ENCODE results near the gene GRID1. TPM values are rescaled to one million over a fixed set of nuclear protein-coding genes. Genes with fewer than 3 reads are reported as not detected.

GRID1 gene
- polyA plus RNA-seq, 4 donors: 0.27 to 1.1 (median 0.40) TPM; not detected in 1

GRCh38 chr10:86261470-86261869 lies 105.1 kb downstream of the GRID1 start:
- Histone ChIP-seq H3K4me3 (ENCODE audit: low read depth in 1 of 3, low read length in 3 of 3) (no peak overlapping the region), H3K27me3 (ENCODE audit: control insufficient read depth in 3 of 3, insufficient read depth in 3 of 3, low read length in 3 of 3) (peaks cover 0 to 49% (median 3%) of the 10 kb centered on the region in 3 donors), H3K4me1 (ENCODE audit: control insufficient read depth in 3 of 3, insufficient read depth in 2 of 3, low read depth in 1 of 3, low read length in 2 of 3) (no peaks in the 10 kb centered on the region), H3K27ac (ENCODE audit: low read depth in 1 of 3, low read length in 2 of 3) (no peak overlapping the region), H3K9me3 (ENCODE audit: control insufficient read depth in 2 of 2, insufficient read depth in 1 of 2, low read depth in 1 of 2, low read length in 1 of 2) (no peaks in the 10 kb centered on the region), H3K36me3 (ENCODE audit: control insufficient read depth in 3 of 3, insufficient read depth in 2 of 3, low read depth in 1 of 3, low read length in 3 of 3) (no peaks in the 10 kb centered on the region)
- no peak for DNase-seq
- no peak for FAIRE-seq
- 73 to 81% (median 75%) methylated on average over 5 of the region's 5 CpGs for WGBS, 3 donors

GRCh38 chr10:86260564-86260963 lies 106.0 kb downstream of the GRID1 start:
- Histone ChIP-seq H3K9me3 (ENCODE audit: control insufficient read depth in 2 of 2, insufficient read depth in 1 of 2, low read depth in 1 of 2, low read length in 1 of 2) (no peaks in the 10 kb centered on the region), H3K36me3 (ENCODE audit: control insufficient read depth in 3 of 3, insufficient read depth in 2 of 3, low read depth in 1 of 3, low read length in 3 of 3) (no peaks in the 10 kb centered on the region), H3K27me3 (ENCODE audit: control insufficient read depth in 3 of 3, insufficient read depth in 3 of 3, low read length in 3 of 3) (peaks cover 0 to 47% (median 3%) of the 10 kb centered on the region in 3 donors), H3K4me1 (ENCODE audit: control insufficient read depth in 3 of 3, insufficient read depth in 2 of 3, low read depth in 1 of 3, low read length in 2 of 3) (no peaks in the 10 kb centered on the region), H3K4me3 (ENCODE audit: low read depth in 1 of 3, low read length in 3 of 3) (no peak overlapping the region), H3K27ac (ENCODE audit: low read depth in 1 of 3, low read length in 2 of 3) (no peak overlapping the region)
- 39 to 56% (median 46%) methylated on average over 6 of the region's 6 CpGs for WGBS, 3 donors
- no peak for FAIRE-seq
- DNase-seq: no peak

GRCh38 chr10:86259901-86260562 lies 106.6 kb downstream of the GRID1 start:
- Histone ChIP-seq H3K9me3 (ENCODE audit: control insufficient read depth in 2 of 2, insufficient read depth in 1 of 2, low read depth in 1 of 2, low read length in 1 of 2) (no peaks in the 10 kb centered on the region), H3K36me3 (ENCODE audit: control insufficient read depth in 3 of 3, insufficient read depth in 2 of 3, low read depth in 1 of 3, low read length in 3 of 3) (no peaks in the 10 kb centered on the region), H3K4me3 (ENCODE audit: low read depth in 1 of 3, low read length in 3 of 3) (no peak overlapping the region), H3K27ac (ENCODE audit: low read depth in 1 of 3, low read length in 2 of 3) (no peak overlapping the region), H3K4me1 (ENCODE audit: control insufficient read depth in 3 of 3, insufficient read depth in 2 of 3, low read depth in 1 of 3, low read length in 2 of 3) (no peaks in the 10 kb centered on the region), H3K27me3 (ENCODE audit: control insufficient read depth in 3 of 3, insufficient read depth in 3 of 3, low read length in 3 of 3) (peaks cover 0 to 47% (median 3%) of the 10 kb centered on the region in 3 donors)
- no peak for FAIRE-seq
- 60 to 78% (median 64%) methylated on average over 4 of the region's 4 CpGs for whole genome bisulfite sequencing, 3 donors
- no peak for DNase-seq

GRCh38 chr10:86258941-86259340 lies 107.7 kb downstream of the GRID1 start:
- peaks cover 0 to 37% (median 3%) of the 10 kb centered on the region in 3 donors for H3K27me3 ChIP-seq (ENCODE audit: control insufficient read depth in 3 of 3, insufficient read depth in 3 of 3, low read length in 3 of 3)
- FAIRE-seq (no peak), DNase-seq (no peak)
- 30 to 47% (median 40%) methylated on average over 3 of the region's 3 CpGs for WGBS, 3 donors
- H3K4me1 ChIP-seq (ENCODE audit: control insufficient read depth in 3 of 3, insufficient read depth in 2 of 3, low read depth in 1 of 3, low read length in 2 of 3): no peaks in the 10 kb centered on the region
- no peaks in the 10 kb centered on the region for H3K9me3 ChIP-seq (ENCODE audit: control insufficient read depth in 2 of 2, insufficient read depth in 1 of 2, low read depth in 1 of 2, low read length in 1 of 2)
- H3K27ac ChIP-seq (ENCODE audit: low read depth in 1 of 3, low read length in 2 of 3): no peak overlapping the region
- no peak overlapping the region for H3K4me3 ChIP-seq (ENCODE audit: low read depth in 1 of 3, low read length in 3 of 3)
- no peaks in the 10 kb centered on the region for H3K36me3 ChIP-seq (ENCODE audit: control insufficient read depth in 3 of 3, insufficient read depth in 2 of 3, low read depth in 1 of 3, low read length in 3 of 3)

GRCh38 chr10:86258499-86258898 lies 108.1 kb downstream of the GRID1 start:
- H3K27ac ChIP-seq (ENCODE audit: low read depth in 1 of 3, low read length in 2 of 3): no peak overlapping the region
- 43 to 70% (median 50%) methylated on average over 1 of the region's 1 CpG for WGBS, 3 donors
- no peak overlapping the region for H3K4me3 ChIP-seq (ENCODE audit: low read depth in 1 of 3, low read length in 3 of 3)
- DNase-seq (no peak), FAIRE-seq (no peak)
- H3K36me3 ChIP-seq (ENCODE audit: control insufficient read depth in 3 of 3, insufficient read depth in 2 of 3, low read depth in 1 of 3, low read length in 3 of 3): no peaks in the 10 kb centered on the region
- H3K27me3 ChIP-seq (ENCODE audit: control insufficient read depth in 3 of 3, insufficient read depth in 3 of 3, low read length in 3 of 3): peaks cover 0 to 33% (median 3%) of the 10 kb centered on the region in 3 donors
- H3K9me3 ChIP-seq (ENCODE audit: control insufficient read depth in 2 of 2, insufficient read depth in 1 of 2, low read depth in 1 of 2, low read length in 1 of 2): no peaks in the 10 kb centered on the region
- H3K4me1 ChIP-seq (ENCODE audit: control insufficient read depth in 3 of 3, insufficient read depth in 2 of 3, low read depth in 1 of 3, low read length in 2 of 3): no peaks in the 10 kb centered on the region

- H3K36me3 ChIP-seq (ENCODE audit: control insufficient read depth in 3 of 3, insufficient read depth in 2 of 3, low read depth in 1 of 3, low read length in 3 of 3): no peaks in the 10 kb centered on the region
- no peak for FAIRE-seq
- no peaks in the 10 kb centered on the region for H3K9me3 ChIP-seq (ENCODE audit: control insufficient read depth in 2 of 2, insufficient read depth in 1 of 2, low read depth in 1 of 2, low read length in 1 of 2)
- 80 to 91% (median 86%) methylated on average over 2 of the region's 2 CpGs for WGBS, 3 donors
- H3K27ac ChIP-seq (ENCODE audit: low read depth in 1 of 3, low read length in 2 of 3): no peak overlapping the region
- no peaks in the 10 kb centered on the region for H3K4me1 ChIP-seq (ENCODE audit: control insufficient read depth in 3 of 3, insufficient read depth in 2 of 3, low read depth in 1 of 3, low read length in 2 of 3)
- H3K27me3 ChIP-seq (ENCODE audit: control insufficient read depth in 3 of 3, insufficient read depth in 3 of 3, low read length in 3 of 3): peaks cover 0 to 25% (median 0%) of the 10 kb centered on the region in 3 donors
- H3K4me3 ChIP-seq (ENCODE audit: low read depth in 1 of 3, low read length in 3 of 3): no peak overlapping the region
- DNase-seq: no peak
Measured at GRCh38 chr10:86257683-86258082, 108.9 kb downstream of the GRID1 start.

GRCh38 chr10:86256690-86257315 lies 109.8 kb downstream of the GRID1 start:
- Histone ChIP-seq H3K4me1 (ENCODE audit: control insufficient read depth in 3 of 3, insufficient read depth in 2 of 3, low read depth in 1 of 3, low read length in 2 of 3) (no peaks in the 10 kb centered on the region), H3K27me3 (ENCODE audit: control insufficient read depth in 3 of 3, insufficient read depth in 3 of 3, low read length in 3 of 3) (peaks cover 0 to 16% (median 0%) of the 10 kb centered on the region in 3 donors), H3K9me3 (ENCODE audit: control insufficient read depth in 2 of 2, insufficient read depth in 1 of 2, low read depth in 1 of 2, low read length in 1 of 2) (no peaks in the 10 kb centered on the region), H3K4me3 (ENCODE audit: low read depth in 1 of 3, low read length in 3 of 3) (no peak overlapping the region), H3K36me3 (ENCODE audit: control insufficient read depth in 3 of 3, insufficient read depth in 2 of 3, low read depth in 1 of 3, low read length in 3 of 3) (no peaks in the 10 kb centered on the region), H3K27ac (ENCODE audit: low read depth in 1 of 3, low read length in 2 of 3) (no peak overlapping the region)
- DNase-seq (no peak), FAIRE-seq (no peak)
- WGBS, 3 donors: 60 to 78% (median 65%) methylated on average over 4 of the region's 4 CpGs

- Histone ChIP-seq H3K9me3 (ENCODE audit: control insufficient read depth in 2 of 2, insufficient read depth in 1 of 2, low read depth in 1 of 2, low read length in 1 of 2) (no peaks in the 10 kb centered on the region), H3K4me3 (ENCODE audit: low read depth in 1 of 3, low read length in 3 of 3) (no peak overlapping the region), H3K36me3 (ENCODE audit: control insufficient read depth in 3 of 3, insufficient read depth in 2 of 3, low read depth in 1 of 3, low read length in 3 of 3) (no peaks in the 10 kb centered on the region), H3K27me3 (ENCODE audit: control insufficient read depth in 3 of 3, insufficient read depth in 3 of 3, low read length in 3 of 3) (peaks cover 0 to 4% (median 0%) of the 10 kb centered on the region in 3 donors), H3K4me1 (ENCODE audit: control insufficient read depth in 3 of 3, insufficient read depth in 2 of 3, low read depth in 1 of 3, low read length in 2 of 3) (no peaks in the 10 kb centered on the region), H3K27ac (ENCODE audit: low read depth in 1 of 3, low read length in 2 of 3) (no peak overlapping the region)
- WGBS, 3 donors: 66 to 84% (median 67%) methylated on average over 14 of the region's 14 CpGs
- DNase-seq (no peak), FAIRE-seq (no peak)
Measured at GRCh38 chr10:86255405-86256251, 111.0 kb downstream of the GRID1 start.
